Fibroblast of skin of left biceps (primary cell): ENCODE results near the gene ZNF778.

Experiments used
- DNase-seq, 2 experiments: peaks; one replicate each; pipeline ENCODE4 v3.0.0-alpha.2; 2013; ENCODE audit warnings: low read depth in 2 of 2

Gene ZNF778

GRCh38 chr16:89275837-89276720 is 58.6 kb downstream of the ZNF778 start:
- DNase-seq = no peak

GRCh38 chr16:89277049-89277448 is 59.5 kb downstream of the ZNF778 start:
- DNase-seq = no peak

GRCh38 chr16:89277641-89278341 is 60.3 kb downstream of the ZNF778 start:
- no peak for DNase-seq

- no peak for DNase-seq
Observed at GRCh38 chr16:89278441-89279240, 61.1 kb downstream of the ZNF778 start.

GRCh38 chr16:89279666-89280481 is 62.4 kb downstream of the ZNF778 start:
- DNase-seq = no peak

- DNase-seq = no peak
Observed at GRCh38 chr16:89280546-89281188, 63.2 kb downstream of the ZNF778 start.

- no peak for DNase-seq
Observed at GRCh38 chr16:89281189-89281577, 63.7 kb downstream of the ZNF778 start.

GRCh38 chr16:89281829-89282228 is 64.3 kb downstream of the ZNF778 start:
- no peak for DNase-seq

- no peak for DNase-seq
Observed at GRCh38 chr16:89282523-89282922, 65.0 kb downstream of the ZNF778 start.

- DNase-seq = no peak
Observed at GRCh38 chr16:89283449-89283848, 65.9 kb downstream of the ZNF778 start.

GRCh38 chr16:89285381-89285780 is 67.9 kb downstream of the ZNF778 start:
- DNase-seq = no peak

GRCh38 chr16:89286096-89286495 is 68.6 kb downstream of the ZNF778 start:
- DNase-seq = no peak
